Activated CD4-positive, alpha-beta T cell treated with anti-CD3 and anti-CD28 coated beads for 36 hours (primary cell): ENCODE results near the gene SNRK. TPM values are rescaled to one million over a fixed set of nuclear protein-coding genes. Genes with fewer than 3 reads are reported as not detected.
A peak's percentile ranks its signal among the peaks of the same experiment; 100 is the strongest.

Experiments
- ATAC-seq: fragments of 200-7000 bp; cut with Tn5 transposase; one replicate; pipeline ENCODE4 v1.10.0; 2021; ENCODE audit warnings: mild to moderate bottlenecking, moderate library complexity
- CTCF ChIA-PET: fragments of 350-600 bp; sonication (Branson Sonifier 250); formaldehyde crosslinking; loops from one replicate; lab custom pipeline; 2021; ENCODE audit warnings: antibody characterized with exemption; lab: Charles Lee
- POLR2A ChIA-PET: fragments of 350-600 bp; sonication (Branson Sonifier 250); formaldehyde crosslinking; loops from one replicate; lab custom pipeline; 2021; ENCODE audit warnings: antibody characterized with exemption, inconsistent platforms; lab: Charles Lee
- DNase-seq: peaks from one replicate; pipeline ENCODE4 v3.0.0-alpha.2; 2020
- H3K27ac Mint-ChIP-seq: one replicate; pipeline ENCODE4 v1.8.0; 2021; ENCODE audit warnings: mixed read lengths
- H3K27me3 Mint-ChIP-seq: one replicate; pipeline ENCODE4 v1.8.0; 2021; ENCODE audit warnings: mixed read lengths
- H3K36me3 Mint-ChIP-seq: one replicate; pipeline ENCODE4 v1.8.0; 2021; ENCODE audit warnings: low read depth, mixed read lengths
- H3K4me1 Mint-ChIP-seq: one replicate; pipeline ENCODE4 v1.8.0; 2021; ENCODE audit warnings: mixed read lengths
- H3K4me3 Mint-ChIP-seq: one replicate; pipeline ENCODE4 v1.8.0; 2021; ENCODE audit warnings: mild to moderate bottlenecking, moderate library complexity, mixed read lengths
- H3K9me3 Mint-ChIP-seq: one replicate; pipeline ENCODE4 v1.8.0; 2021; ENCODE audit warnings: low read depth, mixed read lengths
- intact Hi-C, 2 experiments: fragments of 100-400 bp; cut with DNase I in 1 of 2; cut with micrococcal nuclease in 1 of 2; formaldehyde crosslinking; loops; one replicate each; pipeline versions ENCODE4 v1.14.2 to v1.15.1; 2022 to 2024; cut with DNase I, micrococcal nuclease
- total RNA-seq, 2 experiments: library from RNA; stranded (reverse); gene quantifications; one replicate each; pipeline ENCODE4 v1.2.3, GENCODE V29; 2021

SNRK gene
- total RNA-seq, 2 experiments from 2014 or later, result 19.5 to 22.9 TPM

GRCh38 chr3:43372007-43372740 lies 85.8 kb downstream of the SNRK start:
- intact Hi-C loops, result no loop called here
- POLR2A ChIA-PET, result interaction anchor here (0.9 kb wide), 1 partner anchor 82 kb away, joined by 3 read pairs; no protein-coding TSS in a partner anchor
- CTCF ChIA-PET, result interaction anchor here (0.7 to 1.3 kb wide), 5 partner anchors 17 to 667 kb away, joined by 3 to 5 read pairs (median 3); no protein-coding TSS in a partner anchor
- Mint-ChIP-seq H3K27ac (no peak overlapping the region), H3K4me1 (no peaks in the 10 kb centered on the region), H3K4me3 (no peak overlapping the region), H3K36me3 (no peaks in the 10 kb centered on the region), H3K27me3 (no peaks in the 10 kb centered on the region), H3K9me3 (no peaks in the 10 kb centered on the region)
- ATAC-seq (no peak), DNase-seq (no peak)

GRCh38 chr3:43372809-43373559 lies 86.6 kb downstream of the SNRK start:
- Mint-ChIP-seq H3K4me1 (peaks cover 6% of the 10 kb centered on the region), H3K27ac (no peak overlapping the region), H3K36me3 (no peaks in the 10 kb centered on the region), H3K4me3 (no peak overlapping the region), H3K27me3 (no peaks in the 10 kb centered on the region), H3K9me3 (no peaks in the 10 kb centered on the region)
- DNase-seq (no peak), ATAC-seq (no peak)
- ChIA-PET CTCF (interaction anchor here (0.7 to 1.3 kb wide), 3 partner anchors 16 to 666 kb away, joined by 3 to 5 read pairs (median 4); no protein-coding TSS in a partner anchor), POLR2A (interaction anchor here (0.9 kb wide), 1 partner anchor 83 kb away, joined by 3 read pairs; no protein-coding TSS in a partner anchor)
- intact Hi-C loops, result no loop called here

GRCh38 chr3:43373560-43373928 lies 87.2 kb downstream of the SNRK start:
- ChIA-PET POLR2A (interaction anchor here (0.9 kb wide), 1 partner anchor 83 kb away, joined by 3 read pairs; no protein-coding TSS in a partner anchor), CTCF (interaction anchor here (1.3 kb wide), 2 partner anchors 15 to 412 kb away, joined by 4 to 5 read pairs; no protein-coding TSS in a partner anchor)
- no peak for DNase-seq
- Mint-ChIP-seq H3K4me1 (peaks cover 11% of the 10 kb centered on the region), H3K9me3 (no peaks in the 10 kb centered on the region), H3K36me3 (no peaks in the 10 kb centered on the region), H3K27me3 (no peaks in the 10 kb centered on the region), H3K4me3 (no peak overlapping the region), H3K27ac (no peak overlapping the region)
- intact Hi-C loops, result no loop called here
- no peak for ATAC-seq

- H3K4me1 Mint-ChIP-seq, result peaks cover 15% of the 10 kb centered on the region
- H3K9me3 Mint-ChIP-seq, result no peaks in the 10 kb centered on the region
- ATAC-seq (peak; percentile 97), DNase-seq (peak; percentile 80)
- intact Hi-C loops, result loop anchor here (1.0 to 5.0 kb wide), 6 partner anchors 91 to 418 kb away; partner anchors contain the start of gene SNRK (in 2 of the 2)
- H3K4me3 Mint-ChIP-seq, result no peak overlapping the region
- H3K27me3 Mint-ChIP-seq, result no peaks in the 10 kb centered on the region
- no peaks in the 10 kb centered on the region for H3K36me3 Mint-ChIP-seq
- ChIA-PET CTCF (interaction anchor here (0.6 to 2.0 kb wide), 12 partner anchors 11 to 417 kb away, joined by 3 to 11 read pairs (median 4); no protein-coding TSS in a partner anchor), POLR2A (no interaction called here)
- H3K27ac Mint-ChIP-seq, result no peak overlapping the region
Measured at GRCh38 chr3:43378066-43378935, 92.0 kb downstream of the SNRK start.

GRCh38 chr3:43379343-43379742 lies 93.0 kb downstream of the SNRK start:
- Mint-ChIP-seq H3K4me1 (peaks cover 15% of the 10 kb centered on the region), H3K27ac (no peak overlapping the region), H3K9me3 (no peaks in the 10 kb centered on the region), H3K36me3 (no peaks in the 10 kb centered on the region), H3K27me3 (no peaks in the 10 kb centered on the region), H3K4me3 (no peak overlapping the region)
- CTCF ChIA-PET, result interaction anchor here (1.0 to 2.2 kb wide), 4 partner anchors 9 to 418 kb away, joined by 3 to 11 read pairs (median 5); no protein-coding TSS in a partner anchor
- intact Hi-C loops, result loop anchor here (2.0 to 5.0 kb wide), 3 partner anchors 92 to 419 kb away; partner anchors contain the start of gene SNRK (in 2 of the 2)
- no peak for ATAC-seq
- DNase-seq, result no peak
- POLR2A ChIA-PET, result no interaction called here

GRCh38 chr3:43388175-43388574 lies 101.8 kb downstream of the SNRK start:
- no peak overlapping the region for H3K4me3 Mint-ChIP-seq
- peaks cover 44% of the 10 kb centered on the region for H3K4me1 Mint-ChIP-seq
- intact Hi-C loops, result loop anchor here (2.0 to 5.0 kb wide), 3 partner anchors 101 to 134 kb away; partner anchors contain the start of gene SNRK (in 1 of the 2)
- no peak for DNase-seq
- no peak for ATAC-seq
- POLR2A ChIA-PET, result interaction anchor here (0.6 kb wide), 1 partner anchor 39 kb away, joined by 3 read pairs; no protein-coding TSS in a partner anchor
- H3K27me3 Mint-ChIP-seq, result no peaks in the 10 kb centered on the region
- no peaks in the 10 kb centered on the region for H3K36me3 Mint-ChIP-seq
- no peak overlapping the region for H3K27ac Mint-ChIP-seq
- CTCF ChIA-PET, result interaction anchor here (1.0 to 2.5 kb wide), 4 partner anchors 8 to 227 kb away, joined by 3 to 11 read pairs (median 4); no protein-coding TSS in a partner anchor
- peaks cover under 1% of the 10 kb centered on the region for H3K9me3 Mint-ChIP-seq

GRCh38 chr3:43388915-43389314 lies 102.6 kb downstream of the SNRK start:
- H3K4me1 Mint-ChIP-seq, result peaks cover 45% of the 10 kb centered on the region
- H3K9me3 Mint-ChIP-seq, result peaks cover 2% of the 10 kb centered on the region
- no peaks in the 10 kb centered on the region for H3K27me3 Mint-ChIP-seq
- intact Hi-C loops, result loop anchor here (1.0 to 5.0 kb wide), 4 partner anchors 102 to 133 kb away; partner anchors contain the start of gene SNRK (in 1 of the 2)
- DNase-seq (no peak), ATAC-seq (no peak)
- POLR2A ChIA-PET, result interaction anchor here (0.6 kb wide), 1 partner anchor 40 kb away, joined by 3 read pairs; no protein-coding TSS in a partner anchor
- no peak overlapping the region for H3K4me3 Mint-ChIP-seq
- CTCF ChIA-PET, result interaction anchor here (0.5 to 2.5 kb wide), 11 partner anchors 9 to 1255 kb away, joined by 3 to 11 read pairs (median 3); no protein-coding TSS in a partner anchor
- no peaks in the 10 kb centered on the region for H3K36me3 Mint-ChIP-seq
- H3K27ac Mint-ChIP-seq, result peak overlapping the region; percentile 77

GRCh38 chr3:43389388-43390254 lies 103.3 kb downstream of the SNRK start:
- peak overlapping the region; percentile 77 for H3K27ac Mint-ChIP-seq
- no peaks in the 10 kb centered on the region for H3K36me3 Mint-ChIP-seq
- peak; percentile 81 for DNase-seq
- CTCF ChIA-PET, result interaction anchor here (0.7 to 2.5 kb wide), 9 partner anchors 9 to 841 kb away, joined by 3 to 11 read pairs (median 5); no protein-coding TSS in a partner anchor
- POLR2A ChIA-PET, result no interaction called here
- H3K4me3 Mint-ChIP-seq, result peak overlapping the region; percentile 7
- no peaks in the 10 kb centered on the region for H3K27me3 Mint-ChIP-seq
- ATAC-seq, result peak; percentile 94
- H3K9me3 Mint-ChIP-seq, result peaks cover 2% of the 10 kb centered on the region
- H3K4me1 Mint-ChIP-seq, result peaks cover 47% of the 10 kb centered on the region
- intact Hi-C loops, result loop anchor here (1.0 to 5.0 kb wide), 5 partner anchors 103 to 233 kb away; partner anchors contain the start of genes ANO10 (in 1 of the 2) and SNRK (in 1 of the 2)

- intact Hi-C loops, result loop anchor here in 1 of 2 experiments (5.0 kb wide), 1 partner anchor 232 kb away; the partner anchor contains the start of gene ANO10
Measured at GRCh38 chr3:43390255-43390588, 103.9 kb downstream of the SNRK start.

More at GRCh38 chr3:43390255-43390588, 103.9 kb downstream of the SNRK start:
- no peak for ATAC-seq
- peak overlapping the region; percentile 77 for H3K27ac Mint-ChIP-seq
- H3K36me3 Mint-ChIP-seq, result no peaks in the 10 kb centered on the region
- no peak overlapping the region for H3K4me3 Mint-ChIP-seq
- no peaks in the 10 kb centered on the region for H3K27me3 Mint-ChIP-seq
- peaks cover 2% of the 10 kb centered on the region for H3K9me3 Mint-ChIP-seq
- DNase-seq, result no peak
- POLR2A ChIA-PET, result no interaction called here
- CTCF ChIA-PET, result interaction anchor here (1.3 kb wide), 1 partner anchor 113 kb away, joined by 5 read pairs; no protein-coding TSS in a partner anchor
- peaks cover 47% of the 10 kb centered on the region for H3K4me1 Mint-ChIP-seq
